Stimulated activated CD8-positive, alpha-beta memory T cell treated with anti-CD3 and anti-CD28 coated beads, Interleukin-7, amount 100 ng/mL, for 1 hour (primary cell): ENCODE results near the gene HSDL2.
"Not testable (repeated sequence)": the region's sequence is repeated elsewhere in the genome, so short reads cannot be mapped to it uniquely, and the experiment has no call there.

Source experiments
- DNase-seq, 2 donors: peaks; one replicate each; pipeline ENCODE4 v3.0.0-alpha.2; 2020; ENCODE audit warnings: low read depth in 2 of 2

The HSDL2 gene

GRCh38 chr9:112380102-112380824, at the start of gene HSDL2:
HSDL2 (plus strand) TSS chr9:112380108; CDS start chr9:112380164, 56 bp downstream.
- DNase-seq, result no peak

GRCh38 chr9:112331674-112331952, 48.3 kb upstream of the HSDL2 start:
- DNase-seq, result no peak

- DNase-seq, result no peak
These were observed 47.7 kb upstream of the HSDL2 start for GRCh38 chr9:112332214-112332613.

- DNase-seq, result no peak
These were observed 47.3 kb upstream of the HSDL2 start for GRCh38 chr9:112332674-112332976.

GRCh38 chr9:112332977-112333638, 46.8 kb upstream of the HSDL2 start, which contains the start of gene PTBP3:
PTBP3 (minus strand) TSS chr9:112333619; CDS start chr9:112297865, 35,754 bp downstream.
- DNase-seq, result peak; percentile 61 to 63

- peak; percentile 87 to 88 for DNase-seq
These were observed 46.1 kb upstream of the HSDL2 start for GRCh38 chr9:112333639-112334431.

- no peak for DNase-seq
These were observed 45.5 kb upstream of the HSDL2 start for GRCh38 chr9:112334432-112334841.

- DNase-seq, result no peak
These were observed 42.4 kb upstream of the HSDL2 start for GRCh38 chr9:112337547-112337946.

- DNase-seq, result no peak
These were observed 41.3 kb upstream of the HSDL2 start for GRCh38 chr9:112338561-112338960.

GRCh38 chr9:112339886-112340285, 40.0 kb upstream of the HSDL2 start:
- no peak for DNase-seq

- no peak for DNase-seq
These were observed 38.2 kb upstream of the HSDL2 start for GRCh38 chr9:112341730-112342129.

GRCh38 chr9:112348257-112349007, 31.5 kb upstream of the HSDL2 start:
- peak in 1 of 2 donors; percentile 42 for DNase-seq

- DNase-seq, result no peak
These were observed 30.9 kb upstream of the HSDL2 start for GRCh38 chr9:112349008-112349333.

GRCh38 chr9:112351184-112351583, 28.7 kb upstream of the HSDL2 start:
- no peak for DNase-seq

- DNase-seq, result no peak
These were observed 27.7 kb upstream of the HSDL2 start for GRCh38 chr9:112352209-112352608.

- DNase-seq, result no peak
These were observed 25.7 kb upstream of the HSDL2 start for GRCh38 chr9:112354081-112354743.

GRCh38 chr9:112355427-112355897, 24.4 kb upstream of the HSDL2 start:
- no peak for DNase-seq

GRCh38 chr9:112360047-112360804, 19.7 kb upstream of the HSDL2 start:
- DNase-seq, result no peak

GRCh38 chr9:112361601-112362000, 18.3 kb upstream of the HSDL2 start:
- DNase-seq, result no peak

GRCh38 chr9:112364761-112365160, 15.1 kb upstream of the HSDL2 start:
- no peak for DNase-seq

GRCh38 chr9:112365257-112365656, 14.7 kb upstream of the HSDL2 start:
- not testable (repeated sequence) for DNase-seq
